Transverse colon (tissue), 4 donors: ENCODE data around the gene ATP5MG. TPM values are rescaled to one million over a fixed set of nuclear protein-coding genes. Genes with fewer than 3 reads are reported as not detected.
A peak's percentile ranks its signal among the peaks of the same experiment; 100 is the strongest.

Experiments
- DNase-seq: peaks from one replicate; pipeline ENCODE4 v3.0.0-alpha.2; 2019
- H3K27ac ChIP-seq, 4 donors: fragments of 200-600 bp; sonication (generic); 2 replicates each; pipeline ENCODE4 v1.5.1; 2016 to 2018; ENCODE audit warnings: inconsistent platforms in 4 of 4
- H3K27me3 ChIP-seq: fragments of 200-600 bp; sonication (generic); 2 replicates; pipeline ENCODE4 v1.5.1; 2017; ENCODE audit warnings: inconsistent platforms
- H3K36me3 ChIP-seq, 4 donors: fragments of 200-600 bp; sonication (generic); 2 replicates each; pipeline ENCODE4 v1.5.1; 2017 to 2019; ENCODE audit warnings: inconsistent platforms in 4 of 4
- H3K4me1 ChIP-seq, 4 donors: fragments of 200-600 bp; sonication (generic); 2 replicates each; pipeline ENCODE4 v1.5.1; 2017 to 2020; ENCODE audit warnings: inconsistent platforms in 4 of 4
- H3K4me3 ChIP-seq, 4 donors: fragments of 200-600 bp; sonication (generic); 1 replicate in 1 of 4; 2 replicates in 3 of 4; pipeline versions ENCODE4 v1.5.1 to v1.6.1; 2017 to 2019; ENCODE audit warnings: inconsistent platforms in 4 of 4
- H3K9me3 ChIP-seq, 2 donors: fragments of 200-600 bp; sonication (generic); 2 replicates each; pipeline ENCODE4 v1.5.1; 2017 to 2019; ENCODE audit warnings: inconsistent platforms in 2 of 2
- CTCF ChIP-seq, 5 experiments: fragments of 200-600 bp in 3 of 5; fragments of 450-650 bp in 2 of 5; sonication (generic) in 3 of 5; IDR thresholded peaks; 1 replicate in 2 of 5; 2 replicates in 3 of 5; pipeline ENCODE4 v1.5.1; 2016 to 2017; ENCODE audit warnings: antibody characterized with exemption in 5 of 5, inconsistent platforms in 3 of 5, mild to moderate bottlenecking in 2 of 5, moderate library complexity in 1 of 5
- EP300 ChIP-seq: sonication (generic); formaldehyde crosslinking; IDR thresholded peaks from one replicate; pipeline ENCODE4 v1.6.1; 2017; ENCODE audit warnings: antibody characterized with exemption, low read depth
- POLR2A ChIP-seq: fragments of 450-650 bp; IDR thresholded peaks from one replicate; pipeline ENCODE4 v1.6.1; 2016; ENCODE audit warnings: antibody characterized with exemption, mild to moderate bottlenecking, moderate library complexity
- POLR2AphosphoS5 ChIP-seq, 3 donors: sonication (generic); formaldehyde crosslinking; IDR thresholded peaks; one replicate each; pipeline ENCODE4 v1.6.1; 2016; ENCODE audit warnings: antibody characterized with exemption in 3 of 3
- whole genome bisulfite sequencing, 2 donors: methylation state at CpG; one replicate each; pipeline ENCODE4 v1.1.5; 2018; ENCODE audit warnings: low coverage in 1 of 2; 5-methylcytosine and 5-hydroxymethylcytosine counted together
- in situ Hi-C, 4 donors: fragments of 200-750 bp; cut with MboI; loops; one replicate each; pipeline versions ENCODE4 v1.15.0 to v1.15.1; 2017; ENCODE audit warnings: low sequenced_read_pairs in 3 of 4, low pct_ligation_motif_present in 1 of 4, low pct_unique_long_range_greater_than_20kb in 1 of 4
- intact Hi-C: fragments of 100-400 bp; cut with DNase I; formaldehyde crosslinking; loops from one replicate; pipeline ENCODE4 v1.15.1; 2023; ENCODE audit warnings: low total_unique reads
- total RNA-seq, 4 donors: library from RNA; depleted of rRNA; stranded (reverse); fragments of >200 nt; gene quantifications; one replicate each; pipeline ENCODE4 v1.1.0, GENCODE V29; 2016

ATP5MG gene
- total RNA-seq, 4 donors from 2014 or later = 3.8 to 74.2 (median 46.9) TPM

DNA sequence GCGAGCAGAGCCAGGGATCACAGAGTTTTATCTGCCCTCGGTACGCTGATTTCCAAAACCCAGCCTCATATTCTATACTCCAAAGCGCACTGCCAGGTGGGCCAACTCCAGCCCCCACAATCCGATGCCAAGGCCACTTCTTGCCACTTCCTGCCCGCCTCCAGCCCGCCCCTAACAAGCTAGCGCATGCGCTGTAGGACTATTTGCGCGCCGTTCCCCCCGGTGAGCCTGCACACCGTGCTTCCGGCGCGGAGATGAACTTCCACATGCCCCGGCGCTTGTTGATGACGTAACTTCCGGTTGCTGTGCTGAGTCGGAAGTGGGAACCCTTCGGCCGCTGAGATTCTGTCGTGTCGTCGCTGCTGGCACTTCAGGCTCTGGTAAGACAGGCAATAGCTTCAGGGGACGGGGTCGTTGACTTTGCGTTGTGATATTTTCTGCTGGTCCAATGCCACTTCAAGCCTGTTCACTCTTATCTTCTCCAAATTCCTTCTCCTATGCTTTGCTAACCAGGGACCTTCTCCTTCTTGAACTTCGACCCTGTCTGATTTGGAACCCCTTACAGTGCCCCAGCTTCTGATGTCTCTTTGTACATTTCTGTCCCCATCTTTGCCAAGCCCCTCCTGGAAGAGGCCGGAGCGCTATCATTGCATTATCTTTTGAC, 42.0 kb upstream of the ATP5MG start, which contains the start of gene UBE4A:
TSS of gene UBE4A (plus strand) at position 306 of the 664 bp plus-strand sequence. CDS start 5,481 bp downstream, outside the sequence.
- no peak for TF ChIP-seq CTCF (IDR thresholded peaks at IDR 0.05)
- TF ChIP-seq EP300 = no peak
- peak; percentile 73 for TF ChIP-seq POLR2A
- TF ChIP-seq POLR2AphosphoS5 (IDR thresholded peaks at IDR 0.05) = peak; percentile 69 to 86 (median 83)
- Histone ChIP-seq H3K9me3 (no peaks in the 10 kb centered on the region), H3K27ac (peak within 1 kb of the TSS; percentile 52 to 85 (median 75)), H3K27me3 (no peaks in the 10 kb centered on the region), H3K4me1 (peaks cover 6 to 17% (median 12%) of the 10 kb centered on the region in 4 donors), H3K36me3 (no peaks in the 10 kb centered on the region), H3K4me3 (peak within 1 kb of the TSS; percentile 59 to 93 (median 70))
- in situ Hi-C loops = loop anchor here in 3 of 4 donors (5.0 to 25.0 kb wide), 4 partner anchors 65 to 215 kb away; partner anchors contain the start of gene SCN2B (in 2 of the 3)
- 6 to 14% methylated on average over 10 to 33 of the region's 33 CpGs for WGBS, 2 donors
- peak; percentile 97 for DNase-seq
- intact Hi-C loops = no loop called here

DNA sequence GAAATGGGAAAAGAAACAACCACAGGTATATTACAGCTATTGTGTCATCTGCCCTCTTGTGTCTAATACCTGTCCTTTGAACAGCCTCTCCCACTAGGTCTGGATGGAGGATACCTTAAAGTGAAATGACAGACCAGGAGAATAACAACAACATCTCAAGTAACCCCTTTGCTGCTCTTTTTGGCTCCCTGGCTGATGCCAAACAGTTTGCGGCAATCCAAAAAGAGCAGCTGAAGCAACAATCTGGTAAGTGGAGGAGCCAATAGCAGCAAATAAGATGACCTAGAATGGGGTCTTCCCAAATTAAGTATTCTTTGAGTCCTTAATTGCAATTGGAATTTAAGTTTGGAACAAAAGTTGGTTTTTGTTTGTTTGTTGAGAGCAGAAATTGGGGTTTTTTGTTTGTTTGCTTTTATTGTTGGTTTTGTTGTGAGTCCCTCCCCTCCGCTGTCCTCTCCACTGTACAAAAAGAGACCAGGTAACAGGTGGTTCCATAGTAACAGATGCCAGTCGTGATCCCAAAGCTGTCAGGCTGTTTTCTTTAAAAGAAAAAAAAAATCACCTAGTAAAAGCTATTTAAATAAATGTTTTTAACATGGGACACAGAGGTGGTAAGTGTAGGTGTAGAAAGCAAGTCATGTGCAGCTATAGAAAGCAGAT, 36.3 kb upstream of the ATP5MG start:
- 90 to 100% methylated on average over 2 to 3 of the region's 3 CpGs for WGBS, 2 donors
- in situ Hi-C loops = loop anchor here in 2 of 4 donors (25.0 kb wide), 1 partner anchor 178 kb away; the partner anchor contains the start of gene SCN2B (in 2 of the 2)
- no peak for DNase-seq
- no peak for TF ChIP-seq POLR2AphosphoS5 (IDR thresholded peaks at IDR 0.05)
- TF ChIP-seq EP300 = no peak
- no peak for TF ChIP-seq POLR2A
- TF ChIP-seq CTCF (IDR thresholded peaks at IDR 0.05) = no peak
- no peak overlapping the region for H3K4me3 ChIP-seq
- H3K36me3 ChIP-seq = peaks cover 0 to 48% (median 17%) of the 10 kb centered on the region in 4 donors
- H3K27ac ChIP-seq = no peak overlapping the region
- H3K27me3 ChIP-seq = no peaks in the 10 kb centered on the region
- peaks cover 4 to 15% (median 10%) of the 10 kb centered on the region in 4 donors for H3K4me1 ChIP-seq
- intact Hi-C loops = no loop called here
- no peaks in the 10 kb centered on the region for H3K9me3 ChIP-seq

- no peaks in the 10 kb centered on the region for H3K27me3 ChIP-seq
- DNase-seq = no peak
- no peak overlapping the region for H3K27ac ChIP-seq
- peaks cover 0 to 60% (median 23%) of the 10 kb centered on the region in 4 donors for H3K36me3 ChIP-seq
- intact Hi-C loops = no loop called here
- no peaks in the 10 kb centered on the region for H3K9me3 ChIP-seq
- H3K4me3 ChIP-seq = no peak overlapping the region
- H3K4me1 ChIP-seq = peaks cover 0 to 4% (median 1%) of the 10 kb centered on the region in 4 donors
- in situ Hi-C loops = loop anchor here in 2 of 4 donors (25.0 kb wide), 1 partner anchor 179 kb away; the partner anchor contains the start of gene SCN2B (in 2 of the 2)
- 59% methylated on average over 1 of the region's 1 CpG; no CpG with 5 or more reads in 1 of the 2 donors for WGBS, 2 donors
- TF ChIP-seq CTCF (IDR thresholded peaks at IDR 0.05) (no peak), EP300 (no peak), POLR2AphosphoS5 (IDR thresholded peaks at IDR 0.05) (no peak), POLR2A (no peak)
These were observed 35.1 kb upstream of the ATP5MG start for GRCh38 chr11:118366287-118366686.

GRCh38 chr11:118370774-118371173, 30.6 kb upstream of the ATP5MG start:
- DNase-seq = no peak
- TF ChIP-seq EP300 = no peak
- TF ChIP-seq POLR2A = no peak
- no peak for TF ChIP-seq CTCF (IDR thresholded peaks at IDR 0.05)
- no peak for TF ChIP-seq POLR2AphosphoS5 (IDR thresholded peaks at IDR 0.05)
- Histone ChIP-seq H3K36me3 (peaks cover 0 to 85% (median 37%) of the 10 kb centered on the region in 4 donors), H3K27me3 (no peaks in the 10 kb centered on the region), H3K27ac (no peak overlapping the region), H3K9me3 (no peaks in the 10 kb centered on the region), H3K4me3 (no peak overlapping the region), H3K4me1 (no peaks in the 10 kb centered on the region)
- WGBS, 2 donors = 95 to 100% methylated on average over 2 to 4 of the region's 4 CpGs
- intact Hi-C loops = no loop called here
- in situ Hi-C loops = loop anchor here in 3 of 4 donors (10.0 to 25.0 kb wide), 2 partner anchors 124 to 183 kb away; partner anchors contain the start of gene SCN2B (in 2 of the 3)
